GM21737 (cell line): ENCODE data around the gene SPACA6.
A peak's percentile ranks its signal among the peaks of the same experiment; 100 is the strongest.

ENCODE experiments used
- ATAC-seq: cut with Tn5 transposase; IDR thresholded peaks from one replicate; pipeline ENCODE4 v1.9.1; 2021; ENCODE audit warnings: mild to moderate bottlenecking, moderate library complexity; ENCODE audit not compliant: unreplicated experiment

The SPACA6 gene

GRCh38 chr19:51703575-51704515, 10.7 kb downstream of the SPACA6 start:
- ATAC-seq = peak; percentile 91

GRCh38 chr19:51704626-51705025, 11.5 kb downstream of the SPACA6 start:
- no peak for ATAC-seq

GRCh38 chr19:51706296-51706695, 13.2 kb downstream of the SPACA6 start:
- no peak for ATAC-seq

GRCh38 chr19:51706885-51707284, 13.8 kb downstream of the SPACA6 start:
- ATAC-seq = no peak

- no peak for ATAC-seq
Measured at GRCh38 chr19:51708811-51709210, 15.7 kb downstream of the SPACA6 start.

- no peak for ATAC-seq
Measured at GRCh38 chr19:51709575-51709974, 16.4 kb downstream of the SPACA6 start.

GRCh38 chr19:51710163-51710562, 17.0 kb downstream of the SPACA6 start:
- ATAC-seq = no peak

- ATAC-seq = no peak
Measured at GRCh38 chr19:51711702-51712101, 18.6 kb downstream of the SPACA6 start.

GRCh38 chr19:51712461-51713081, 19.4 kb downstream of the SPACA6 start:
- no peak for ATAC-seq

GRCh38 chr19:51713319-51714285, 20.5 kb downstream of the SPACA6 start:
- ATAC-seq = no peak

- no peak for ATAC-seq
Measured at GRCh38 chr19:51714848-51715247, 21.7 kb downstream of the SPACA6 start.

GRCh38 chr19:51715850-51716249, 22.7 kb downstream of the SPACA6 start:
- ATAC-seq = no peak

- no peak for ATAC-seq
Measured at GRCh38 chr19:51716925-51717324, 23.8 kb downstream of the SPACA6 start.

GRCh38 chr19:51719251-51719988, 26.3 kb downstream of the SPACA6 start:
- no peak for ATAC-seq

GRCh38 chr19:51721905-51722304, 28.8 kb downstream of the SPACA6 start:
- no peak for ATAC-seq

GRCh38 chr19:51722492-51722891, 29.4 kb downstream of the SPACA6 start:
- no peak for ATAC-seq

- no peak for ATAC-seq
Measured at GRCh38 chr19:51724543-51724942, 31.4 kb downstream of the SPACA6 start.

GRCh38 chr19:51726049-51726448, 32.9 kb downstream of the SPACA6 start:
- no peak for ATAC-seq

- ATAC-seq = no peak
Measured at GRCh38 chr19:51727349-51727880, 34.3 kb downstream of the SPACA6 start.

GRCh38 chr19:51729781-51730180, 36.7 kb downstream of the SPACA6 start:
- no peak for ATAC-seq
